DMS 273 treated with DMSO at 0.1 percent for 48 hours (cell line): ENCODE measurements around the gene TXNDC11.

ENCODE experiments used
- DNase-seq: peaks from one replicate; lab custom pipeline; 2025; lab: John Stamatoyannopoulos, UW

The TXNDC11 gene

GRCh38 chr16:11750056-11750455 is 7.4 kb upstream of the TXNDC11 start:
- no peak for DNase-seq

GRCh38 chr16:11748404-11749254 is 6.0 kb upstream of the TXNDC11 start:
- no peak for DNase-seq

GRCh38 chr16:11747949-11748403 is 5.3 kb upstream of the TXNDC11 start:
- no peak for DNase-seq

GRCh38 chr16:11744075-11744470 is 1.4 kb upstream of the TXNDC11 start:
- DNase-seq = no peak

- DNase-seq = no peak
These were observed 834 bp upstream of the TXNDC11 start for GRCh38 chr16:11743308-11744074.

- no peak for DNase-seq
These were observed 543 bp downstream of the TXNDC11 start for GRCh38 chr16:11742093-11742535.

GRCh38 chr16:11740567-11740966 is 2.1 kb downstream of the TXNDC11 start:
- no peak for DNase-seq

- DNase-seq = no peak
These were observed 3.7 kb downstream of the TXNDC11 start for GRCh38 chr16:11738742-11739544.

GRCh38 chr16:11737713-11738112 is 4.9 kb downstream of the TXNDC11 start:
- DNase-seq = no peak

GRCh38 chr16:11736903-11737302 is 5.8 kb downstream of the TXNDC11 start:
- DNase-seq = no peak

- no peak for DNase-seq
These were observed 6.9 kb downstream of the TXNDC11 start for GRCh38 chr16:11735787-11736186.

- no peak for DNase-seq
These were observed 8.0 kb downstream of the TXNDC11 start for GRCh38 chr16:11734653-11735043.

GRCh38 chr16:11734025-11734652 is 8.5 kb downstream of the TXNDC11 start:
- DNase-seq = no peak

- no peak for DNase-seq
These were observed 11.4 kb downstream of the TXNDC11 start for GRCh38 chr16:11731222-11731621.

GRCh38 chr16:11729787-11730186 is 12.9 kb downstream of the TXNDC11 start:
- DNase-seq = no peak

GRCh38 chr16:11727796-11728543 is 14.7 kb downstream of the TXNDC11 start:
- no peak for DNase-seq

- DNase-seq = no peak
These were observed 16.6 kb downstream of the TXNDC11 start for GRCh38 chr16:11726008-11726407.

GRCh38 chr16:11725457-11725856 is 17.2 kb downstream of the TXNDC11 start:
- no peak for DNase-seq

- no peak for DNase-seq
These were observed 20.2 kb downstream of the TXNDC11 start for GRCh38 chr16:11722468-11722808.

- DNase-seq = no peak
These were observed 20.7 kb downstream of the TXNDC11 start for GRCh38 chr16:11721781-11722467.

GRCh38 chr16:11719762-11720161 is 22.9 kb downstream of the TXNDC11 start:
- DNase-seq = no peak
